ENCODE data around the gene ITGA5. TPM values are rescaled to one million over a fixed set of nuclear protein-coding genes. Genes with fewer than 3 reads are reported as not detected.

ITGA5 gene
- total and polyA plus RNA-seq, 9 of the 15 experiments (the other 6 are each of a cell fraction or from before 2014, with no cell fraction given), result 9.1 to 82.1 (median 47.4) TPM

DNA sequence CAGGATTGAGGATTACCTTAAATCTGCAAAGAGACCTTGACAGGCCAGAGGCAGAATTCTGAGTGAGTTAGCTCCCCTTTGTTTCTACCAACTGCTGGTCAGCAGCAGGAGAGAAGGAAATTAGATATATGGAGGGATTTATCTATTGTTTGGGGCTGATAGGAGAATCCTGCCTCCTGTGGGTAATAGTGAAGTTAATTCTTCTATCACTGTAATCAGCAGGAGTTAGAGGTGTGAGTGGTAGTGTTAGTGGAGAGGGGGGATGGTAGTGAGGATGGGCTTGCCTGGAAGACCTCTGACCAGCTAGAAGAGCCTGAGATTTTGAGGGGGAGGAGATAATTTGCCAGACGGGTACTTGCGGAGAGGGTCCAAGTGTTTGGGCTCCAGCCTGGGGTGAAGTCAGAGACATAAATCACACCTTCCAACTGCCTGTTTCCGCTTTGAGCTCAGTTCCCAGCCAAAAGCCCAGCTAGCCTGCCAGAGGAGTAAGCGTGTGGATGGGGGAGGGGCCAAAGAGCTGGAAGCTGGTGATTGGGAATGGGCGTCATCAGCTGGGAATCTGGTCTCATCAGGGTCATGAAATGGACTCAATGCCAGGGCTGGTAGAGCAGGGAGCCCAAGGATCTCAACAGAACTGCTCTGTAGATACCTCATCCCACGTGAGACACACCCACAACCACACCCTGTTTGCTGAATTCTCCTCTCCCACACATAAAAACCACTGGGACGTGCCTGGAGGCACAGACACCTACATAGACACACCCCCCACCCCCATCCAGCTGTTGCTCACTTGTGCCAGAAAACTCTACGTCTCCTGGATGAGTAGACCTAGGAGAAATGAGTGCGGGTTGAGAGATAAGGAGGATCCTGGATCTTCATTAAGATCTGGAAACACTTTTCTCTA lies 13.1 kb upstream of the ITGA5 start (continued):
- TF ChIP-seq, protein P1, sequence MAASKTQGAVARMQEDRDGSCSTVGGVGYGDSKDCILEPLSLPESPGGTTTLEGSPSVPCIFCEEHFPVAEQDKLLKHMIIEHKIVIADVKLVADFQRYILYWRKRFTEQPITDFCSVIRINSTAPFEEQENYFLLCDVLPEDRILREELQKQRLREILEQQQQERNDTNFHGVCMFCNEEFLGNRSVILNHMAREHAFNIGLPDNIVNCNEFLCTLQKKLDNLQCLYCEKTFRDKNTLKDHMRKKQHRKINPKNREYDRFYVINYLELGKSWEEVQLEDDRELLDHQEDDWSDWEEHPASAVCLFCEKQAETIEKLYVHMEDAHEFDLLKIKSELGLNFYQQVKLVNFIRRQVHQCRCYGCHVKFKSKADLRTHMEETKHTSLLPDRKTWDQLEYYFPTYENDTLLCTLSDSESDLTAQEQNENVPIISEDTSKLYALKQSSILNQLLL (CRISPR knock-in tag; IDR thresholded peaks at IDR 0.05; ENCODE audit: borderline replicate concordance), result no peak
- no peak for TF ChIP-seq YBX1 (IDR thresholded peaks at IDR 0.05)
- TF ChIP-seq MBD2 (IDR thresholded peaks at IDR 0.05; ENCODE audit: borderline replicate concordance, low read depth), result peak; percentile 54; the same call in 1 of the 2 replicates
- no peak for TF ChIP-seq CAMTA2 (CRISPR knock-in tag; conservative IDR thresholded peaks at IDR 0.05)
- peak; percentile 78; the same call in 1 of the 2 replicates for TF ChIP-seq KLF16 (IDR thresholded peaks at IDR 0.05)
- TF ChIP-seq NCOA6 (IDR thresholded peaks at IDR 0.05), result no peak
- no peak for TF ChIP-seq IRF2 (CRISPR knock-in tag; IDR thresholded peaks at IDR 0.05)
- no peak for TF ChIP-seq JUNB (CRISPR knock-in tag; conservative IDR thresholded peaks at IDR 0.05)
- TF ChIP-seq, protein P2, sequence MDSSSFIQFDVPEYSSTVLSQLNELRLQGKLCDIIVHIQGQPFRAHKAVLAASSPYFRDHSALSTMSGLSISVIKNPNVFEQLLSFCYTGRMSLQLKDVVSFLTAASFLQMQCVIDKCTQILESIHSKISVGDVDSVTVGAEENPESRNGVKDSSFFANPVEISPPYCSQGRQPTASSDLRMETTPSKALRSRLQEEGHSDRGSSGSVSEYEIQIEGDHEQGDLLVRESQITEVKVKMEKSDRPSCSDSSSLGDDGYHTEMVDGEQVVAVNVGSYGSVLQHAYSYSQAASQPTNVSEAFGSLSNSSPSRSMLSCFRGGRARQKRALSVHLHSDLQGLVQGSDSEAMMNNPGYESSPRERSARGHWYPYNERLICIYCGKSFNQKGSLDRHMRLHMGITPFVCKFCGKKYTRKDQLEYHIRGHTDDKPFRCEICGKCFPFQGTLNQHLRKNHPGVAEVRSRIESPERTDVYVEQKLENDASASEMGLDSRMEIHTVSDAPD (CRISPR knock-in tag; IDR thresholded peaks at IDR 0.05), result no peak
- TF ChIP-seq CEBPG (CRISPR knock-in tag; IDR thresholded peaks at IDR 0.05), result no peak
- no peak for TF ChIP-seq CEBPG (tag; conservative IDR thresholded peaks at IDR 0.05 in 1 of 2, IDR thresholded peaks at IDR 0.05 in 1 of 2)
- TF ChIP-seq ELF1 (tag; IDR thresholded peaks at IDR 0.05), result no peak
- peak; percentile 96 for TF ChIP-seq EGR1 (conservative IDR thresholded peaks at IDR 0.05)
- TF ChIP-seq FOXJ2 (tag; IDR thresholded peaks at IDR 0.05), result no peak
- TF ChIP-seq, protein P3, sequence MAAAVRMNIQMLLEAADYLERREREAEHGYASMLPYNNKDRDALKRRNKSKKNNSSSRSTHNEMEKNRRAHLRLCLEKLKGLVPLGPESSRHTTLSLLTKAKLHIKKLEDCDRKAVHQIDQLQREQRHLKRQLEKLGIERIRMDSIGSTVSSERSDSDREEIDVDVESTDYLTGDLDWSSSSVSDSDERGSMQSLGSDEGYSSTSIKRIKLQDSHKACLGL (CRISPR knock-in tag; IDR thresholded peaks at IDR 0.05; ENCODE audit: borderline replicate concordance, poor library complexity, severe bottlenecking), result no peak
- no peak for TF ChIP-seq SREBF2 (CRISPR knock-in tag; IDR thresholded peaks at IDR 0.05)
- TF ChIP-seq RBM14 (IDR thresholded peaks at IDR 0.05; ENCODE audit: borderline replicate concordance, insufficient read depth, low read depth, low read length), result no peak
- peak; percentile 83 for TF ChIP-seq NFIC (IDR thresholded peaks at IDR 0.05)
- no peak for TF ChIP-seq ZNF445 (CRISPR knock-in tag; IDR thresholded peaks at IDR 0.05; ENCODE audit: low read depth)
- TF ChIP-seq STAT5A (IDR thresholded peaks at IDR 0.05; ENCODE audit: borderline replicate concordance, low read length), result no peak
- no peak for TF ChIP-seq NFXL1 (CRISPR knock-in tag; IDR thresholded peaks at IDR 0.05)
- TF ChIP-seq SAP30 (IDR thresholded peaks at IDR 0.05; ENCODE audit: borderline replicate concordance, insufficient read depth, low read depth, low read length, poor library complexity, severe bottlenecking), result peak; percentile 48
- TF ChIP-seq PYGO2 (tag; IDR thresholded peaks at IDR 0.05), result no peak
- peak; percentile 95 for TF ChIP-seq MEIS2 (IDR thresholded peaks at IDR 0.05; ENCODE audit: partially characterized antibody)
